Lung (tissue), 12 donors: ENCODE data around the gene LGR6. TPM values are rescaled to one million over a fixed set of nuclear protein-coding genes. Genes with fewer than 3 reads are reported as not detected.

Experiments used
- ATAC-seq: fragments of 200-7000 bp; cut with Tn5 transposase; one replicate; pipeline ENCODE4 v1.9.1; 2020; ENCODE audit warnings: moderate number of reproducible peaks; ENCODE audit not compliant: insufficient read depth, low FRiP score
- DNase-seq, 3 donors: peaks; one replicate each; pipeline ENCODE4 v3.0.0-alpha.2; 2013 to 2017
- H3K27ac ChIP-seq, 2 donors: one replicate each; pipeline ENCODE4 v1.5.1; 2013; ENCODE audit warnings: mild to moderate bottlenecking in 2 of 2, moderate library complexity in 2 of 2, control low read depth in 1 of 2, inconsistent platforms in 1 of 2, low read depth in 1 of 2, low read length in 1 of 2
- H3K27me3 ChIP-seq, 3 donors: one replicate each; pipeline ENCODE4 v1.5.1; 2013; ENCODE audit warnings: low read length in 2 of 3; ENCODE audit not compliant: control insufficient read depth in 3 of 3, insufficient read depth in 3 of 3
- H3K36me3 ChIP-seq, 4 donors: one replicate each; pipeline ENCODE4 v1.5.1; 2013; ENCODE audit warnings: low read length in 4 of 4, mild to moderate bottlenecking in 1 of 4, moderate library complexity in 1 of 4; ENCODE audit not compliant: control insufficient read depth in 4 of 4, insufficient read depth in 4 of 4
- H3K4me1 ChIP-seq, 5 donors: one replicate each; pipeline ENCODE4 v1.5.1; 2013; ENCODE audit warnings: low read length in 5 of 5, mild to moderate bottlenecking in 2 of 5, moderate library complexity in 1 of 5; ENCODE audit not compliant: control insufficient read depth in 5 of 5, insufficient read depth in 5 of 5
- H3K4me3 ChIP-seq: one replicate; pipeline ENCODE4 v1.5.1; 2013; ENCODE audit warnings: mild to moderate bottlenecking, control low read depth, moderate library complexity
- H3K9ac ChIP-seq, 2 donors: one replicate each; pipeline ENCODE4 v1.5.1; 2013; ENCODE audit warnings: low read length in 2 of 2, control low read depth in 1 of 2; ENCODE audit not compliant: insufficient read depth in 1 of 2
- H3K9me3 ChIP-seq, 4 donors: one replicate each; pipeline ENCODE4 v1.5.1; 2013; ENCODE audit warnings: low read length in 3 of 4, mild to moderate bottlenecking in 1 of 4, moderate library complexity in 1 of 4; ENCODE audit not compliant: control insufficient read depth in 4 of 4, insufficient read depth in 3 of 4
- CTCF ChIP-seq: IDR thresholded peaks from 2 replicates; pipeline ENCODE4 v1.5.1; 2012; ENCODE audit warnings: mild to moderate bottlenecking; ENCODE audit errors: control extremely low read depth, extremely low read depth
- WGBS, 2 donors: extraction: QIAGEN DNeasy Blood & Tissue Kit; methylation state at CpG; one replicate each; pipeline ENCODE4 v1.1.7; 2013; 5-methylcytosine and 5-hydroxymethylcytosine counted together
- polyA plus RNA-seq, 2 donors: library from polyadenylated mRNA; stranded (reverse); fragments of 200-250 nt; gene quantifications; one replicate each; pipeline ENCODE4 v1.2.1, GENCODE V29; 2013
- total RNA-seq, 2 donors: library from RNA; depleted of rRNA in 1 of 2; stranded (reverse); fragments of >200 nt in 1 of 2; gene quantifications; one replicate each; pipeline ENCODE4 v1.2.1, GENCODE V29; 2014 to 2021
- donor health status: control.
- donor health status: control.
- donor health status: Bipolar disorder and iron deficiency.
- donor health status: healthy.
- donor health status: DM: yes; HTN: yes; CAD: no.

LGR6 gene
- total and polyA plus RNA-seq, 4 donors: 0.57 to 4.1 (median 1.3) TPM

GRCh38 chr1:202244841-202245261 lies 51.3 kb downstream of the LGR6 start:
- Histone ChIP-seq H3K27ac (no peak overlapping the region), H3K4me1 (no peaks in the 10 kb centered on the region), H3K4me3 (no peak overlapping the region), H3K9ac (no peak overlapping the region), H3K27me3 (no peaks in the 10 kb centered on the region), H3K9me3 (peaks cover 0 to 2% (median 0%) of the 10 kb centered on the region in 4 donors), H3K36me3 (no peaks in the 10 kb centered on the region)
- ATAC-seq: no peak
- 86 to 93% methylated on average over 9 of the region's 9 CpGs for WGBS, 2 donors
- TF ChIP-seq CTCF: no peak
- peak in 1 of 3 donors; percentile 7 for DNase-seq

GRCh38 chr1:202245391-202245790 lies 51.8 kb downstream of the LGR6 start:
- no peak for TF ChIP-seq CTCF
- Histone ChIP-seq H3K4me3 (no peak overlapping the region), H3K4me1 (no peaks in the 10 kb centered on the region), H3K36me3 (no peaks in the 10 kb centered on the region), H3K27ac (no peak overlapping the region), H3K9me3 (peaks cover 0 to 2% (median 0%) of the 10 kb centered on the region in 4 donors), H3K27me3 (no peaks in the 10 kb centered on the region), H3K9ac (no peak overlapping the region)
- WGBS, 2 donors: 90 to 91% methylated on average over 8 of the region's 8 CpGs
- no peak for ATAC-seq
- peak in 1 of 3 donors; percentile 7 for DNase-seq

- Histone ChIP-seq H3K27ac (no peak overlapping the region), H3K9ac (no peak overlapping the region), H3K27me3 (peaks cover 0 to 3% (median 0%) of the 10 kb centered on the region in 3 donors), H3K9me3 (no peaks in the 10 kb centered on the region), H3K4me1 (no peaks in the 10 kb centered on the region), H3K4me3 (no peak overlapping the region), H3K36me3 (no peaks in the 10 kb centered on the region)
- TF ChIP-seq CTCF: no peak
- WGBS, 2 donors: 91 to 94% methylated on average over 6 of the region's 6 CpGs
- no peak for ATAC-seq
- DNase-seq: no peak
Measured at GRCh38 chr1:202247104-202247503, 53.5 kb downstream of the LGR6 start.
